ENCODE measurements around the gene TMEM143. TPM values are rescaled to one million over a fixed set of nuclear protein-coding genes. Genes with fewer than 3 reads are reported as not detected.
A peak's percentile ranks its signal among the peaks of the same experiment; 100 is the strongest.

Gene TMEM143
- total RNA-seq, 6 donors from 2014 or later, result 4.7 to 34.6 (median 16.6) TPM

DNA sequence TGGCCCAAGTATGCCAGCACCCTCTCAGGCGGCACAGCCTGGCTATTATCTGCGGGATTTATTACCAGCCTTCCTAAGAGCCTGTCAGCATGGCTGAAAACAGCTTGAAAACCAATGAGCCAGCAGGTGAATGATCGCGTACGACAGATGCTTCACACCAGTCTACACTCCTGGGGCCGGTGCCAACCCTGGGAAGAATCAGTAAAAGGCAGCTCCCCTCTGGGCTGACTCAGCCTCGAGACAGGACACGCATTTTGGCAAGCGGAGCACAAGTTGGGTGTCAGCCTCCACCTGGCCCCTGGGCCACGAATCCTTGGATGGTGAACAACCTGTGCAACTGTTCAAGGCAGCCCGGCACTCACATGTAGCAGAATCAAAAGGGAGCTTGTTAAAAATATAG lies 22.7 kb downstream of the TMEM143 start:
- Histone ChIP-seq H3K27ac (no peak overlapping the region), H3K4me3 (no peak overlapping the region), H3K36me3 (peaks cover 0 to 7% (median 3%) of the 10 kb centered on the region in 4 donors), H3K4me1 (no peaks in the 10 kb centered on the region), H3K27me3 (no peaks in the 10 kb centered on the region), H3K9me3 (no peaks in the 10 kb centered on the region)
- no peak for ATAC-seq (ENCODE audit: low FRiP score in 2 of 2)
- WGBS, 2 donors, result 95 to 97% methylated on average over 7 to 11 of the region's 11 CpGs
- DNase-seq, result no peak
- no peak for TF ChIP-seq POLR2A (IDR thresholded peaks at IDR 0.05)
- no peak for TF ChIP-seq EP300 (IDR thresholded peaks at IDR 0.05)
- no peak for TF ChIP-seq POLR2AphosphoS5 (IDR thresholded peaks at IDR 0.05)
- TF ChIP-seq, protein P1, sequence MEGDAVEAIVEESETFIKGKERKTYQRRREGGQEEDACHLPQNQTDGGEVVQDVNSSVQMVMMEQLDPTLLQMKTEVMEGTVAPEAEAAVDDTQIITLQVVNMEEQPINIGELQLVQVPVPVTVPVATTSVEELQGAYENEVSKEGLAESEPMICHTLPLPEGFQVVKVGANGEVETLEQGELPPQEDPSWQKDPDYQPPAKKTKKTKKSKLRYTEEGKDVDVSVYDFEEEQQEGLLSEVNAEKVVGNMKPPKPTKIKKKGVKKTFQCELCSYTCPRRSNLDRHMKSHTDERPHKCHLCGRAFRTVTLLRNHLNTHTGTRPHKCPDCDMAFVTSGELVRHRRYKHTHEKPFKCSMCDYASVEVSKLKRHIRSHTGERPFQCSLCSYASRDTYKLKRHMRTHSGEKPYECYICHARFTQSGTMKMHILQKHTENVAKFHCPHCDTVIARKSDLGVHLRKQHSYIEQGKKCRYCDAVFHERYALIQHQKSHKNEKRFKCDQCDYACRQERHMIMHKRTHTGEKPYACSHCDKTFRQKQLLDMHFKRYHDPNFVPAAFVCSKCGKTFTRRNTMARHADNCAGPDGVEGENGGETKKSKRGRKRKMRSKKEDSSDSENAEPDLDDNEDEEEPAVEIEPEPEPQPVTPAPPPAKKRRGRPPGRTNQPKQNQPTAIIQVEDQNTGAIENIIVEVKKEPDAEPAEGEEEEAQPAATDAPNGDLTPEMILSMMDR (IDR thresholded peaks at IDR 0.05), result no peak

GRCh38 chr19:48338802-48339503 lies 24.8 kb downstream of the TMEM143 start:
- H3K27ac ChIP-seq, result no peak overlapping the region
- 94% methylated on average over 11 to 14 of the region's 14 CpGs for WGBS, 2 donors
- ATAC-seq (ENCODE audit: low FRiP score in 2 of 2) (no peak), DNase-seq (peak in 1 of 2 donors; percentile 59)
- H3K4me3 ChIP-seq, result no peak overlapping the region
- TF ChIP-seq POLR2AphosphoS5 (IDR thresholded peaks at IDR 0.05), result no peak
- no peak for TF ChIP-seq POLR2A (IDR thresholded peaks at IDR 0.05)
- no peak for TF ChIP-seq EP300 (IDR thresholded peaks at IDR 0.05)
- TF ChIP-seq, protein P1 (IDR thresholded peaks at IDR 0.05), result no peak
- no peaks in the 10 kb centered on the region for H3K9me3 ChIP-seq
- peaks cover 0 to 5% (median 2%) of the 10 kb centered on the region in 4 donors for H3K36me3 ChIP-seq
- H3K4me1 ChIP-seq, result peaks cover 2 to 6% (median 3%) of the 10 kb centered on the region in 4 donors
- H3K27me3 ChIP-seq, result no peaks in the 10 kb centered on the region

- H3K4me3 ChIP-seq, result no peak overlapping the region
- no peak overlapping the region for H3K27ac ChIP-seq
- 91 to 98% methylated on average over 5 to 14 of the region's 14 CpGs for WGBS, 2 donors
- peaks cover 7 to 13% (median 9%) of the 10 kb centered on the region in 4 donors for H3K4me1 ChIP-seq
- DNase-seq (peak in 1 of 2 donors; percentile 59), ATAC-seq (ENCODE audit: low FRiP score in 2 of 2) (no peak)
- H3K9me3 ChIP-seq, result no peaks in the 10 kb centered on the region
- TF ChIP-seq EP300 (IDR thresholded peaks at IDR 0.05) (no peak), POLR2AphosphoS5 (IDR thresholded peaks at IDR 0.05) (no peak), POLR2A (IDR thresholded peaks at IDR 0.05) (no peak)
- TF ChIP-seq, protein P1 (IDR thresholded peaks at IDR 0.05), result no peak
- peaks cover 0 to 5% (median 2%) of the 10 kb centered on the region in 4 donors for H3K36me3 ChIP-seq
- H3K27me3 ChIP-seq, result no peaks in the 10 kb centered on the region
Measured at GRCh38 chr19:48338253-48338755, 25.4 kb downstream of the TMEM143 start.

GRCh38 chr19:48333467-48334384 lies 30.0 kb downstream of the TMEM143 start:
- Histone ChIP-seq H3K4me1 (peaks cover 35 to 53% (median 42%) of the 10 kb centered on the region in 4 donors), H3K36me3 (peaks cover 0 to 23% (median 2%) of the 10 kb centered on the region in 4 donors), H3K9me3 (no peaks in the 10 kb centered on the region), H3K27ac (peak overlapping the region; percentile 84 to 95 (median 93)), H3K4me3 (peak overlapping the region; percentile 33 to 61 (median 48)), H3K27me3 (no peaks in the 10 kb centered on the region)
- 4 to 16% methylated on average over 17 to 29 of the region's 54 CpGs for WGBS, 2 donors
- ATAC-seq (ENCODE audit: low FRiP score in 2 of 2), result peak; percentile 94 to 95
- peak; percentile 98 for DNase-seq
- TF ChIP-seq POLR2AphosphoS5 (IDR thresholded peaks at IDR 0.05) (peak; percentile 34 to 69), EP300 (IDR thresholded peaks at IDR 0.05) (no peak)
- TF ChIP-seq, protein P1 (IDR thresholded peaks at IDR 0.05), result peak; percentile 81 to 99 (median 96)

Measured in upper lobe of left lung (tissue), 6 donors.